NCI-H69 (cell line): Measurements from ENCODE around the gene KLHL12.

ENCODE experiments used
- DNase-seq: peaks from one replicate; lab custom pipeline; 2025; lab: John Stamatoyannopoulos, UW

KLHL12 gene

GRCh38 chr1:202880961-202881460, 46.0 kb downstream of the KLHL12 start:
- no peak for DNase-seq

- DNase-seq: no peak
Observed at GRCh38 chr1:202880062-202880461, 47.0 kb downstream of the KLHL12 start.

- DNase-seq: no peak
Observed at GRCh38 chr1:202879128-202879527, 47.9 kb downstream of the KLHL12 start.

- DNase-seq: no peak
Observed at GRCh38 chr1:202873026-202873425, 54.0 kb downstream of the KLHL12 start.

GRCh38 chr1:202871367-202871766, 55.7 kb downstream of the KLHL12 start:
- DNase-seq: no peak

- DNase-seq: no peak
Observed at GRCh38 chr1:202862679-202863560, 64.1 kb downstream of the KLHL12 start.

GRCh38 chr1:202861420-202862132, 65.5 kb downstream of the KLHL12 start:
- DNase-seq: peak; percentile 95

- peak; percentile 71 for DNase-seq
Observed at GRCh38 chr1:202860744-202861419, 66.2 kb downstream of the KLHL12 start.

- DNase-seq: no peak
Observed at GRCh38 chr1:202858789-202859414, 68.1 kb downstream of the KLHL12 start.

- DNase-seq: no peak
Observed at GRCh38 chr1:202858331-202858730, 68.7 kb downstream of the KLHL12 start.

- no peak for DNase-seq
Observed at GRCh38 chr1:202857136-202857610, 69.9 kb downstream of the KLHL12 start.

- no peak for DNase-seq
Observed at GRCh38 chr1:202856014-202856413, 71.0 kb downstream of the KLHL12 start.

GRCh38 chr1:202854787-202855186, 72.2 kb downstream of the KLHL12 start:
- no peak for DNase-seq

GRCh38 chr1:202852163-202852904, 74.7 kb downstream of the KLHL12 start:
- peak; percentile 59 for DNase-seq

- no peak for DNase-seq
Observed at GRCh38 chr1:202850593-202851362, 76.3 kb downstream of the KLHL12 start.

- no peak for DNase-seq
Observed at GRCh38 chr1:202848191-202848542, 78.9 kb downstream of the KLHL12 start.

- peak; percentile 8 for DNase-seq
Observed at GRCh38 chr1:202844935-202845334, 82.1 kb downstream of the KLHL12 start.

GRCh38 chr1:202844259-202844658, 82.8 kb downstream of the KLHL12 start:
- DNase-seq: no peak

- DNase-seq: no peak
Observed at GRCh38 chr1:202843081-202843480, 84.0 kb downstream of the KLHL12 start.
